DOHH2 (cell line): ENCODE measurements around the gene SUCNR1.

Experiments used
- EZH2phosphoT487 ChIP-seq: fragments of 200-600 bp; sonication (generic); IDR thresholded peaks from 2 replicates; pipeline ENCODE4 v1.6.1; 2017; ENCODE audit warnings: borderline replicate concordance, mild to moderate bottlenecking, antibody characterized with exemption, low read length, moderate library complexity, mixed read lengths
- TF ChIP-seq, protein P1 (sequence below): fragments of 200-600 bp; sonication (generic); IDR thresholded peaks from one replicate; pipeline ENCODE4 v1.5.1; 2014; ENCODE audit warnings: antibody characterized with exemption, mild to moderate bottlenecking, low read depth, low read length; ENCODE audit not compliant: poor library complexity, severe bottlenecking

DNA sequence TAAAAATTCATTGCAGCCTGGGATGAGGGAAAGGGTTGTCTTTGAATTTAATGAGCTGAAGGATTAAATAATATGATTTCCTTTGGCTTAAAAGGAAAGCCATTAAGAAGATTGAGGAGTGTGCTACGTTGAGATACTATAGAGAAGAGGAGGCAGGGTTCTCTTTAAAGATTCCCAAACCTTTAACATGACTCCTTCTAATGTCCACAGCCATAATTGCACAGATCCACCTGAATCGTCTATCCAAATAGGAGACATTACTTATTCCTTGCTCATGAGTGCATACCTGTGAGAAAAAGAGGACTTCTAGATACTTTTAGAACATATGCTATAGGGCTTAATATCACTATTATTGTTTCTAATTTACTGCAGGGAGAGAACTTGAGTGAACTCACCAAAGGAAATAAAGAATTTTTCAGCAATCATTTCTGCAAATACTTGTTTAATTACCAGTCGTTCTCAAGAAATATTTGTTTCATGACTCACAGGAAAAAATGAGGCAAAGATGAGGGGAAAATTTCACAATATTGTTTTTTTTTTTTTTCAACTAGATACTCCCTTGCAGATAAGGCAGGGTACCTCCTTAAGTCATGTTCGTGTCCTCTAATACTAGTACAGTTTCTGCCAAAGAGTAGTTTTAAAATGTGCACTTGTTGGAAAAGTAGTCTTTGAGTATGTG, 8.9 kb upstream of the SUCNR1 start:
- TF ChIP-seq, protein P1, sequence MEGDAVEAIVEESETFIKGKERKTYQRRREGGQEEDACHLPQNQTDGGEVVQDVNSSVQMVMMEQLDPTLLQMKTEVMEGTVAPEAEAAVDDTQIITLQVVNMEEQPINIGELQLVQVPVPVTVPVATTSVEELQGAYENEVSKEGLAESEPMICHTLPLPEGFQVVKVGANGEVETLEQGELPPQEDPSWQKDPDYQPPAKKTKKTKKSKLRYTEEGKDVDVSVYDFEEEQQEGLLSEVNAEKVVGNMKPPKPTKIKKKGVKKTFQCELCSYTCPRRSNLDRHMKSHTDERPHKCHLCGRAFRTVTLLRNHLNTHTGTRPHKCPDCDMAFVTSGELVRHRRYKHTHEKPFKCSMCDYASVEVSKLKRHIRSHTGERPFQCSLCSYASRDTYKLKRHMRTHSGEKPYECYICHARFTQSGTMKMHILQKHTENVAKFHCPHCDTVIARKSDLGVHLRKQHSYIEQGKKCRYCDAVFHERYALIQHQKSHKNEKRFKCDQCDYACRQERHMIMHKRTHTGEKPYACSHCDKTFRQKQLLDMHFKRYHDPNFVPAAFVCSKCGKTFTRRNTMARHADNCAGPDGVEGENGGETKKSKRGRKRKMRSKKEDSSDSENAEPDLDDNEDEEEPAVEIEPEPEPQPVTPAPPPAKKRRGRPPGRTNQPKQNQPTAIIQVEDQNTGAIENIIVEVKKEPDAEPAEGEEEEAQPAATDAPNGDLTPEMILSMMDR: no peak
- TF ChIP-seq EZH2phosphoT487: no peak
